ENCODE data around the gene ADPRS.

Gene ADPRS

DNA sequence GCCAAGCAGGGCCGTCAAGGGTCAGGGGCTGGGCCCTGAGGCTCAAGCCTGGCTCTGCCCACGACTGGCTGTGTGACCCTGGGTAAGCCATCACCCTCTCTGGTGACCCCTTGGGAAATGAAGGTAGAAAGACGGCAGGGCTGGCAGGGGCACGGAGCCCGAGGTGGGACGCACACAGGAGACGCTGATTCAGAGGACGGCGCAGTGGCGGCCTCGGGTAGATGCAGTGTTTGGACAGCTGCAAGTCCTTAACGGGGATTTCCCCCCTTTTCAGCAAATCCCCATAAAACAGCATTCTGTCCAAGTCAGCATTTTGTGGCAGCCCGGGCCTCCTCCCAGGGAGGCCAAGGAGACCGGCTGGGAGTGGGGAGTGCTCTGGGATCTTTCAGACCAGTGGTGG is 19.6 kb downstream of the ADPRS start:
- peak; percentile 93 for DNase-seq (ENCODE audit: low read depth)

DNA sequence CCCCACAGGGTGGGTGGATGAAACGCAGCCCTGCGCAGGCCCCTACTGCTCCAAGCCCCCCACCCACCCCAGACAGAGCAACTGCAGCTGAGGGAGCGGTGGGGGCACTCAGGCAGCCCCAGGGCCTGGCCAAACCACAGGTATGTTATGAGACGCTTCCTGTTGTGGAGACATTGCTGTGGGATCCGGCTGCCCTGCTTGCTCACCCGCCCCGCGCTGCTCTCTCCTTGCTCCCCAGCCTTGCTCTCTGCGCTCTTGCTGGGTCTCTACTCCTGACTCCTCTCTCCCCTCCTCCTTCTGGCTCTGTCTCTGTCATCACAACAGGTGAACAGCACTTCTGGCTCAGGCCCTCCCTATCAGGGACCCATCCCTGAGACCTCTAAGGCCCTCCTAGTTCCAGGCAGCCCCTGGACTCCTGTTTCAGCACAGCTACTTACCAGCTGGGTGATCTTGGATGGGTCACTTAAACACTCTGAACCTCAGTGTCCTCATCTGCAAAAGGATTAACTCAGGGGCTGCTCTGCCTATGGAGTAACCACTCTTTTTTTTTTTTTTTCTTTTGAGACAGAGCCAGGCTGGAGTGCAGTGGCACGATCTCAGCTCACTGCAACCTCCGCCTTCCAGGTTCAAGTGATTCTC is 20.5 kb downstream of the ADPRS start:
- DNase-seq (ENCODE audit: low read depth), result peak; percentile 92

GRCh38 chr1:36111151-36111550 is 22.5 kb downstream of the ADPRS start:
- DNase-seq (ENCODE audit: low read depth), result no peak

DNA sequence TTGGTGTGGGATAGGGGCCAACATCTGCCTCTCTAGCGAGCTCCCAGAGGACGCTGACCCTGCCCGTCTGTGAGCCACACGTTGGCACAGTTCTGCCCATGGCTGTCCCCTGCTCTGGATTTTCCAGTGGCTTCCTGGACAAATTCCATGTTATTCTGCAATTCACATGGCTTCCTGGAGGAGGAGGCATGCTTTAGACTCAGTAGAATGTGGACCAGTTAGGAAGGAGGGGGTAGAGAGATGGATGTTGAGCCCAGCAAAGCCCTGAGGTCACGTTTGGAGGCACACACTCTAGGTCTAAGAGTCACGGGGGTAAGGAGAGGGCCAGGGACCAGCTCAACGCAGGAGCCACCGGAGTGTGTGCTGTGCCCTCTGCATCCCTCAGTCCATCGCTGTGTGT is 24.1 kb downstream of the ADPRS start:
- no peak for DNase-seq (ENCODE audit: low read depth)

DNA sequence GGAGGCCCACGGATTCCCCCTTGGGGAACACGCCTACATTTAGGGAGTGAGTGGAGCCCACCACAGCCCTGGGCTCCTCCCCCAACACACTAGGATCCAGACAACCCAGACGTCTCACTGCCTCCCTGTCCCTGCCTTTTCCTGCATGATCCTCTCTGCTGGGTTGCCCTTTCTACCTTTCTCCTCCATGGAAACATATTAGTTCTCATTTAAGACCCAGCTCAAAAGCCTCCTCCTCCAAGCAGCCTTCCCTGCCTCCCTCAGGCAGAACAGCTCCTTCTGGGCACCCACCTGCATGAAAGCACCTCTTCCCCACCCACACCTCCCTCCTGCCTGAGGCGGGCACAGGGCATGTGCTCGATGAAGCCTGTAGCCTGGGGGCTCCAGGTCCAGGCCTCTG is 25.7 kb downstream of the ADPRS start:
- no peak for DNase-seq (ENCODE audit: low read depth)

GRCh38 chr1:36115200-36115669 is 26.5 kb downstream of the ADPRS start:
- DNase-seq (ENCODE audit: low read depth), result peak; percentile 94

DNA sequence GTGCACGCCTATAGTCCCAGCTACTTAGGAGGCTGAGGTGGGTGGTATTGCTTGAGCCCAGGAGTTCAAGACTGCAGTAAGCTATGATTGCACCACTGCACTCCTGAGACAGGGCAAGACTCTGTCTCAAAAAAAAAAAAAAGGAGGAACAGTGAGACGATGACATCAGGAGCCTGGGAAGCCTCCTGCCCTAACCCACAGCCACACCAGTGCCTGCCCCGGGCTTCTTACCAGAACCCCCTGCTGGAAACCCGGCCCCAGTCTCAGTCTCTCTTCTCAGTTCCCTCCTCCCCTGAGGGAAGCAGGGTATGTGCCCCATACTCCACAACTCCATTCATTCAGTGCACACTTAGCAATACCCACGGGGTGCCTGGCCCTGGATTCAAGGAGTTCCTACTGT is 27.2 kb downstream of the ADPRS start:
- peak; percentile 76 for DNase-seq (ENCODE audit: low read depth)

DNA sequence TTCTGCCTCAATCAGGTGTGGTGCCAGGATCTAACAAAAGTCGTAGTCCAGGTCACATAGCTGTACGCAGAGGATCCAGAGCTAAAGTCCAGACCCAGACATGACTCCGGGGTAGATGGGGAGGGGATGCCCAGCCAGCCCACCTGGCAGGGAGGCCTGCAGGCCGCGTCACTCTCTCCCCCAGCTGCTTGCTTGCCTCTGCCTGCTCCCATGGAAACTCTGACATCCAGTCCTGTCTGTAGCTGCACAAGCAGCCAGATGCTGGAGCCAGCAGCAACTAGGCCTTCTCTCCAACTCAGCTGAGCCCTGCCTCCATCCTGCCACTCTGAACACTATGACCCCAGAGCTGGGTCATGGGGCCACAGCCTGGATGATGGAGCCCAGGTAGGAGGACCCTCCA is 28.2 kb downstream of the ADPRS start:
- DNase-seq (ENCODE audit: low read depth), result no peak

- no peak for DNase-seq (ENCODE audit: low read depth)
These were observed 29.9 kb downstream of the ADPRS start for GRCh38 chr1:36118447-36119204.

- peak; percentile 58 for DNase-seq (ENCODE audit: low read depth)
These were observed 30.8 kb downstream of the ADPRS start for GRCh38 chr1:36119456-36119855.

DNA sequence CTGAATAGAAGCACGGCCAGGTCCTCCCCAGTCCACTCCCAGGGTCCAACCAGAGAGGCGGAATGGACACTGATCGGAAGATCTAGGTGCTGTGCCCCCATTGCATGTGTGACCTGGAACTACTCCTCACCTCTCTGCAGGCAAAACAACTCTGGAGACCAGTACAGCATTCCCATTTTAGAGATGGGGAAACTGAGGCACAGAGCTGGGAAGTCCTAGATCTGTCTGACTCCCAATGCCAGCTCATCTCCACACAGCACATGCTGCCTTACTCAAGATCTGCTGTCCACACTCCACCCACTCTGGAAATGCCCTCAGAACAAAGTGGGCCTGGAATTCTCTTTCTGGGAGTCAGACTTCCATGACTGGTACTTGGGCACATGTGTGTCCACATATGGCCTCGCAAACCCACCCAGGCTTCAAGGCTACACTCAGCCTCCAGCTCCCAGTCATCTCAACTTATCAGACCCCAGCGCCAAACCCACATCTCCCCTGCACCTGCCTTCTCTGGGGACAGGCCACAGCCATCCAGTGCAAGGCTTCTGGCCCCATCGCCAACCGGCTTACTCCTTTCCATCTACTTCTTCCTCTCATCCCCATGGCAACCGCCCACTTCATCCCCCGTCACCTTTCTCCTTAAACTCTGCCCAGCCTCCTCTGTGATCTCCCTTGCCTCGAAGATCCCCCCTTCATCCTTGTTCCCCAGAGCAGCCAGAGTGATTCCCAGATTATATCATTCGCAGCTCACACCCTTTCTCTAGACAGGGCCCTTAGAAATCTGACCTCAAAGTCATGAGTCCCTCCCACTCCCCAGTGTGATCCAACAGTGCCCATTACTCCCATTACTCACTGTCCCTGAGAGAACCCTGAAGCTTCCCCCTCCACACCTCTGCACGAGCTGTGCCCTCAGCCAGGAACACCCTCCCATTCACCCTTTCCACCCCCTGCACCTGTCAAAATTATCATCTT is 33.7 kb downstream of the ADPRS start:
- DNase-seq (ENCODE audit: low read depth), result no peak

GRCh38 chr1:36123356-36123755 is 34.7 kb downstream of the ADPRS start:
- DNase-seq (ENCODE audit: low read depth), result no peak

GRCh38 chr1:36124404-36125128 is 35.9 kb downstream of the ADPRS start:
- DNase-seq (ENCODE audit: low read depth), result no peak

- peak; percentile 14 for DNase-seq (ENCODE audit: low read depth)
These were observed 36.7 kb downstream of the ADPRS start, which contains the start of gene COL8A2 for GRCh38 chr1:36125129-36125991. TSS of gene COL8A2 (minus strand) at chr1:36125222. CDS start at chr1:36100242, 24,980 bp downstream.

DNA sequence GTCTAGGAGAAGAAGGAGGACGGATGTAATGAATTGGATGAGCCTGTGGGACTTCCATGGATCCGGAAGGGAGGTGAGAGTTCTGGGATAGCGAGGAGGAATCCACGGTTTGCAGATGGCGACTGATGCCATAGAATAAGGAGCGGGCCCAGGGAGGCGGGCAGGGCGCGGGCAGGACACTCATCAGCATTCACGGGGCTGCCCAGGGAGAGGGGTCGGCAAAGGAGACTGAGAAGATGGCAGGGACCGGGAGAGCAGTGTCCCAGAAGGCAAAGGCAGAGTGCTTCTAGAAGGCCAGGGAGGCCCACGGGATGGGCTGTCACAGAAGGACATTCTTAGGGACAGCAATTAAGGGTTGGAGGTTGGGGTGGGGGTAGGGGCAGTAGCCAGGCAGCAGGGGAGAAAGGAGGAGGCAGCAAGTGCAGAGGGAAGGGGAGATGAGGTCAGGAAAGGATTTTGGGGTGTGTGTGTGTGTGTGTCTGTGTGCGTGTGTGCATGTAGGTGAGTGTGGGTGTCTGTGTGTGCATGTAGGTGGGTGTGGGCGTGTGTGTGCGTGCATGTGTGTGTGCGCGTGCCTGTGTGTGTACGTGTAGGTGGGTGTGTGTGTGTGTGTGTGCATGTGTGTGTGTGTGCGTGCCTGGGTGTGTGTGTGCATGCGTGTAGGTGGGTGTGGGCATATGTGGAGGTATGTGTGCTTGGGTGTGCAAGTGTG is 37.5 kb downstream of the ADPRS start:
- no peak for DNase-seq (ENCODE audit: low read depth)

DNA sequence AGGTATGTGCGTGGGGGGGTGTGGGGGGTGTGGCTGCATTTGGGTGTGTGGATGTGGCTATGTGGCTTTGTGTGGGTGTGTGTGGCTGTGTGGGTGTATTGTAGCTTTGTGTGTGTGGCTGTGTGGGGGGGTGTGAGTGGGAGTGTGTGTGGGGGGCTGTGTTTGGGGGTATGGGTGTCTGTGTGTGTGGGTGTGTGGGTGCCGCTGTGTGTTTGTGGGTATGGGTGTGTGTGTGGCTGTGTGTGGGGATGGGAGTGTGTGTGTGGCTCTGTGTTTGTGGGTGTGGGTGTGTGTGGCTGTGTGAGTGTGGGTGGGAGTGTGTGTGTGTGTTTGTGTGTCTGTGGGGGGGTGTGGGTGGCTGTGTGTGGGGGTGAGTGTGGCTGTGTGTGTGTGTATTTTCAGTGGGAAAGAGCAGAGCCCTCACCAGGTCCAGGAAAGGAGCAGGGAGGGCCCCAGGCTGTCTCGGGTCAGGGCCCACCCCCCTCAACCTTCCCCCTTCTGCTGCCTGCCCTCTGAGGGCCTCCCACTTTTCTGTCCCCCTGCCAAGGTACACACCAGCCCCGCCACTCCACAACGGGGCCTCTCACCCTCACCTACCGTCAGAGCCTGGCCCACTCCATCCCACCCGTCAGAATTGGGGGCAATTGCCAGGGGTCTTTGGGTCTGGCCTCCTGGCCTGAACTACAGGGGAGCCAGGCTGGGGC is 38.3 kb downstream of the ADPRS start:
- no peak for DNase-seq (ENCODE audit: low read depth)

GRCh38 chr1:36128126-36128904 is 39.6 kb downstream of the ADPRS start:
- DNase-seq (ENCODE audit: low read depth), result peak; percentile 69

- no peak for DNase-seq (ENCODE audit: low read depth)
These were observed 40.2 kb downstream of the ADPRS start for GRCh38 chr1:36128905-36129206.

DNA sequence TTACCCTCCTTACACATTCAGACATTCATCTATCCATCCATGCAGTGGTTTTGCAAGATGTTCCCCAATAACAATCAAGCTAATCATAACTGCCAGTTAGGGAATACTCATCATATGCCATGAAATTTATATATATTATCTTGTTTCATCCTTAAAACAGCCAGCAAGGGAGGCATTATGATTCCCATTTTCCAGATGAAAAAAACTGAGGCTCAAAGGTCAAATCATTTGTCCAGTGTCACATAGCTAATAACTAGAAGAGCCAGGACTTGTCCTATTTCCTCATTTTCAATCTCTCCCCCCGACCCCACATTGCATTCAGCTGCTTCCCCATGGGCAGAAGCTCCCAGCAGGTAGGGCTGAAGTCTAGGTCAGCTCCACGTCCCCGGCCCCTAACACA is 43.3 kb downstream of the ADPRS start:
- no peak for DNase-seq (ENCODE audit: low read depth)

Measured in EH (cell line).